GM23248 (cell line): ENCODE results near the gene PDIK1L. TPM values are rescaled to one million over a fixed set of nuclear protein-coding genes. Genes with fewer than 3 reads are reported as not detected.

Experiments used
- DNase-seq: peaks from one replicate; pipeline ENCODE4 v3.0.0-alpha.2; 2015
- H2AFZ ChIP-seq: fragments of 200-600 bp; sonication (generic); 2 replicates; pipeline ENCODE4 v1.6.1; 2016; ENCODE audit warnings: antibody characterized with exemption
- H3F3A ChIP-seq: fragments of 200-600 bp; sonication (generic); 2 replicates; pipeline ENCODE4 v1.6.1; 2016; ENCODE audit warnings: mild to moderate bottlenecking, antibody characterized with exemption, mixed run types; ENCODE audit not compliant: insufficient read depth
- H3K27ac ChIP-seq: fragments of 200-600 bp; sonication (generic); 2 replicates; pipeline ENCODE4 v1.5.1; 2016; ENCODE audit warnings: mild to moderate bottlenecking
- H3K27me3 ChIP-seq: fragments of 200-600 bp; sonication (generic); replicated peaks from 2 replicates; pipeline ENCODE4 v1.6.1; 2016; ENCODE audit warnings: mild to moderate bottlenecking; ENCODE audit not compliant: insufficient read depth
- H3K36me3 ChIP-seq: fragments of 200-600 bp; sonication (generic); 2 replicates; pipeline ENCODE4 v1.6.1; 2016; ENCODE audit warnings: low read depth, mild to moderate bottlenecking
- H3K4me1 ChIP-seq: fragments of 200-600 bp; sonication (generic); 2 replicates; pipeline ENCODE4 v1.6.1; 2016; ENCODE audit warnings: mild to moderate bottlenecking; ENCODE audit not compliant: insufficient read depth
- H3K4me2 ChIP-seq: fragments of 200-600 bp; sonication (generic); one replicate; pipeline ENCODE4 v1.6.1; 2016; ENCODE audit warnings: mild to moderate bottlenecking; ENCODE audit not compliant: unreplicated experiment
- H3K4me3 ChIP-seq: fragments of 200-600 bp; sonication (generic); 2 replicates; pipeline ENCODE4 v1.5.1; 2016; ENCODE audit warnings: mild to moderate bottlenecking
- H3K79me2 ChIP-seq: fragments of 200-600 bp; sonication (generic); 2 replicates; pipeline ENCODE4 v1.6.1; 2016; ENCODE audit warnings: mild to moderate bottlenecking; ENCODE audit not compliant: insufficient read depth
- H3K9ac ChIP-seq: fragments of 200-600 bp; sonication (generic); 2 replicates; pipeline ENCODE4 v1.6.1; 2016; ENCODE audit warnings: mild to moderate bottlenecking
- H3K9me2 ChIP-seq: fragments of 200-600 bp; sonication (generic); 2 replicates; pipeline ENCODE4 v1.6.1; 2016; ENCODE audit warnings: mixed run types, mild to moderate bottlenecking, moderate library complexity; ENCODE audit not compliant: insufficient read depth
- H3K9me3 ChIP-seq: fragments of 200-600 bp; sonication (generic); one replicate; pipeline ENCODE4 v1.6.1; 2017; ENCODE audit warnings: low read depth
- H4K20me1 ChIP-seq: fragments of 200-600 bp; sonication (generic); 2 replicates; pipeline ENCODE4 v1.6.0; 2016; ENCODE audit not compliant: insufficient read depth
- EZH2 ChIP-seq: fragments of 200-600 bp; sonication (generic); IDR thresholded peaks from 2 replicates; pipeline ENCODE4 v1.6.1; 2018; ENCODE audit warnings: antibody characterized with exemption, mild to moderate bottlenecking; ENCODE audit not compliant: insufficient read depth, poor library complexity, severe bottlenecking
- EZH2phosphoT487 ChIP-seq: fragments of 200-600 bp; sonication (generic); IDR thresholded peaks from 2 replicates; pipeline ENCODE4 v1.6.1; 2018; ENCODE audit warnings: antibody characterized with exemption, moderate library complexity, mild to moderate bottlenecking, low read depth; ENCODE audit not compliant: insufficient read depth
- WGBS, 2 experiments: methylation state at CpG; one replicate each; pipeline ENCODE4 v1.1.6; 2015 to 2017; ENCODE audit warnings: low lambda C conversion rate in 2 of 2, low coverage in 1 of 2; ENCODE audit errors: missing lambda C conversion rate in 2 of 2; 5-methylcytosine and 5-hydroxymethylcytosine counted together
- in situ Hi-C: fragments of 300-500 bp; cut with MboI; formaldehyde crosslinking; loops from 2 replicates; pipeline ENCODE4 v1.15.0; 2020
- polyA plus RNA-seq: library from polyadenylated mRNA; unstranded; fragments of >200 nt; fragmentation: Nextera tagmentation; extraction: Ambion mirVana; gene quantifications from 2 replicates; pipeline ENCODE4 v1.2.1, GENCODE V29; 2016
- total RNA-seq: library from RNA; depleted of rRNA; stranded (reverse); fragments of >200 nt; shearing (Covaris generic); gene quantifications from 2 replicates; pipeline ENCODE4 v1.2.3, GENCODE V29; 2014

Gene PDIK1L
- total and polyA plus RNA-seq, 2 experiments from 2014 or later, result 3.5 to 6.6 TPM

- in situ Hi-C loops, result no loop called here
- H3F3A ChIP-seq, result no peaks in the 10 kb centered on the region
- H3K27me3 ChIP-seq, result peaks cover 47% of the 10 kb centered on the region
These were observed 37.3 kb downstream of the PDIK1L start for GRCh38 chr1:26148887-26149286.

GRCh38 chr1:26153966-26154532 lies 42.4 kb downstream of the PDIK1L start:
- WGBS, 2 experiments, result 43 to 45% methylated on average over 5 of the region's 5 CpGs
- in situ Hi-C loops, result no loop called here
- no peak overlapping the region for H2AFZ ChIP-seq
- no peak overlapping the region for H3K27ac ChIP-seq
- no peak overlapping the region for H3K9ac ChIP-seq
- H3K9me2 ChIP-seq, result no peaks in the 10 kb centered on the region
- TF ChIP-seq EZH2phosphoT487 (no peak), EZH2 (no peak)
- DNase-seq, result no peak
- H4K20me1 ChIP-seq, result no peaks in the 10 kb centered on the region
- peaks cover 32% of the 10 kb centered on the region for H3K27me3 ChIP-seq
- H3K36me3 ChIP-seq, result no peaks in the 10 kb centered on the region
- no peaks in the 10 kb centered on the region for H3K4me1 ChIP-seq
- H3K79me2 ChIP-seq, result no peaks in the 10 kb centered on the region
- H3K4me3 ChIP-seq, result no peak overlapping the region
- H3K9me3 ChIP-seq, result no peaks in the 10 kb centered on the region
- H3K4me2 ChIP-seq, result no peak overlapping the region
- H3F3A ChIP-seq, result no peaks in the 10 kb centered on the region

More at GRCh38 chr1:26148887-26149286, 37.3 kb downstream of the PDIK1L start:
- H3K79me2 ChIP-seq, result no peaks in the 10 kb centered on the region
- no peaks in the 10 kb centered on the region for H3K9me3 ChIP-seq
- no peaks in the 10 kb centered on the region for H3K9me2 ChIP-seq
- no peak overlapping the region for H2AFZ ChIP-seq
- TF ChIP-seq EZH2, result no peak
- H3K36me3 ChIP-seq, result no peaks in the 10 kb centered on the region
- no peaks in the 10 kb centered on the region for H4K20me1 ChIP-seq
- no peak overlapping the region for H3K9ac ChIP-seq
- no peak overlapping the region for H3K4me3 ChIP-seq
- no peak overlapping the region for H3K27ac ChIP-seq
- no peaks in the 10 kb centered on the region for H3K4me1 ChIP-seq
- H3K4me2 ChIP-seq, result no peak overlapping the region
- DNase-seq, result no peak

- in situ Hi-C loops, result no loop called here
- no peak overlapping the region for H3K9ac ChIP-seq
- WGBS, 2 experiments, result 25% methylated on average over 9 of the region's 9 CpGs
- H3K36me3 ChIP-seq, result no peaks in the 10 kb centered on the region
- no peak for TF ChIP-seq EZH2
- DNase-seq, result no peak
- H3K79me2 ChIP-seq, result no peaks in the 10 kb centered on the region
- H3K27ac ChIP-seq, result no peak overlapping the region
- no peak overlapping the region for H2AFZ ChIP-seq
- H3F3A ChIP-seq, result no peaks in the 10 kb centered on the region
- no peaks in the 10 kb centered on the region for H3K4me1 ChIP-seq
- no peaks in the 10 kb centered on the region for H3K9me2 ChIP-seq
- H3K4me3 ChIP-seq, result no peak overlapping the region
- H3K9me3 ChIP-seq, result no peaks in the 10 kb centered on the region
- H3K27me3 ChIP-seq, result peaks cover 27% of the 10 kb centered on the region
- H3K4me2 ChIP-seq, result no peak overlapping the region
- H4K20me1 ChIP-seq, result no peaks in the 10 kb centered on the region
These were observed 43.1 kb downstream of the PDIK1L start for GRCh38 chr1:26154750-26155149.

- DNase-seq, result no peak
- Histone ChIP-seq H3K4me1 (no peaks in the 10 kb centered on the region), H3K9me3 (no peaks in the 10 kb centered on the region), H3K27me3 (peaks cover 20% of the 10 kb centered on the region; the same call in 1 of the 2 replicates), H3K36me3 (no peaks in the 10 kb centered on the region), H3K9me2 (no peaks in the 10 kb centered on the region), H3K27ac (no peak overlapping the region), H2AFZ (no peak overlapping the region), H3K4me2 (no peak overlapping the region), H3K79me2 (no peaks in the 10 kb centered on the region), H3F3A (no peaks in the 10 kb centered on the region), H3K4me3 (no peak overlapping the region), H4K20me1 (no peaks in the 10 kb centered on the region), H3K9ac (no peak overlapping the region)
- WGBS, 2 experiments, result 53 to 59% methylated on average over 21 of the region's 21 CpGs
- in situ Hi-C loops, result no loop called here
- TF ChIP-seq EZH2 (no peak), EZH2phosphoT487 (no peak)
These were observed 44.0 kb downstream of the PDIK1L start for GRCh38 chr1:26155370-26156284.
